ENCODE measurements around the gene BCAN.
A peak's percentile ranks its signal among the peaks of the same experiment; 100 is the strongest.
"Not testable (repeated sequence)": the region's sequence is repeated elsewhere in the genome, so short reads cannot be mapped to it uniquely, and the experiment has no call there.

Gene BCAN

GRCh38 chr1:156601122-156601830 is 40.6 kb upstream of the BCAN start, which contains the start of gene GPATCH4:
Gene GPATCH4, minus strand, starts transcription at chr1:156601479.
- no peaks in the 10 kb centered on the region for H3K9me3 ChIP-seq (ENCODE audit: severe bottlenecking)
- H3K4me3 ChIP-seq (ENCODE audit: low read depth, low read length) = peak within 1 kb of the TSS; percentile 87
- TF ChIP-seq CTCF (IDR thresholded peaks at IDR 0.05; ENCODE audit: low read depth, low read length) = no peak
- H3K36me3 ChIP-seq = peaks cover 33% of the 10 kb centered on the region
- H3K27ac ChIP-seq = peak within 1 kb of the TSS; percentile 71
- DNase-seq = peak; percentile 86
- no peaks in the 10 kb centered on the region for H3K27me3 ChIP-seq (ENCODE audit: insufficient read depth, low read depth, severe bottlenecking)

GRCh38 chr1:156601892-156602291 is 40.0 kb upstream of the BCAN start:
- Histone ChIP-seq H3K9me3 (ENCODE audit: severe bottlenecking) (no peaks in the 10 kb centered on the region), H3K27me3 (ENCODE audit: insufficient read depth, low read depth, severe bottlenecking) (no peaks in the 10 kb centered on the region), H3K36me3 (peaks cover 27% of the 10 kb centered on the region), H3K27ac (peak overlapping the region; percentile 71), H3K4me3 (ENCODE audit: low read depth, low read length) (peak overlapping the region; percentile 87)
- no peak for TF ChIP-seq CTCF (IDR thresholded peaks at IDR 0.05; ENCODE audit: low read depth, low read length)
- no peak for DNase-seq

GRCh38 chr1:156602557-156602993 is 39.3 kb upstream of the BCAN start:
- Histone ChIP-seq H3K36me3 (peaks cover 20% of the 10 kb centered on the region), H3K9me3 (ENCODE audit: severe bottlenecking) (no peaks in the 10 kb centered on the region), H3K4me3 (ENCODE audit: low read depth, low read length) (no peak overlapping the region), H3K27ac (no peak overlapping the region), H3K27me3 (ENCODE audit: insufficient read depth, low read depth, severe bottlenecking) (no peaks in the 10 kb centered on the region)
- DNase-seq = no peak
- TF ChIP-seq CTCF (IDR thresholded peaks at IDR 0.05; ENCODE audit: low read depth, low read length) = peak; percentile 65

- H3K27ac ChIP-seq; H3K4me3 ChIP-seq (ENCODE audit: low read depth, low read length); DNase-seq; H3K9me3 ChIP-seq (ENCODE audit: severe bottlenecking); H3K36me3 ChIP-seq; H3K27me3 ChIP-seq (ENCODE audit: insufficient read depth, low read depth, severe bottlenecking): not testable (repeated sequence)
Observed at GRCh38 chr1:156607344-156607743, 34.6 kb upstream of the BCAN start.

GRCh38 chr1:156608036-156608674 is 33.8 kb upstream of the BCAN start:
- H3K27me3 ChIP-seq (ENCODE audit: insufficient read depth, low read depth, severe bottlenecking) = no peaks in the 10 kb centered on the region
- H3K4me3 ChIP-seq (ENCODE audit: low read depth, low read length) = no peak overlapping the region
- peak; percentile 98 for TF ChIP-seq CTCF (IDR thresholded peaks at IDR 0.05; ENCODE audit: low read depth, low read length)
- no peak overlapping the region for H3K27ac ChIP-seq
- H3K36me3 ChIP-seq = no peaks in the 10 kb centered on the region
- peak; percentile 88 for DNase-seq
- H3K9me3 ChIP-seq (ENCODE audit: severe bottlenecking) = no peaks in the 10 kb centered on the region

- H3K27me3 ChIP-seq (ENCODE audit: insufficient read depth, low read depth, severe bottlenecking) = no peaks in the 10 kb centered on the region
- no peaks in the 10 kb centered on the region for H3K9me3 ChIP-seq (ENCODE audit: severe bottlenecking)
- no peaks in the 10 kb centered on the region for H3K36me3 ChIP-seq
- TF ChIP-seq CTCF (IDR thresholded peaks at IDR 0.05; ENCODE audit: low read depth, low read length) = peak; percentile 89
- peak; percentile 78 for DNase-seq
- no peak overlapping the region for H3K27ac ChIP-seq
- H3K4me3 ChIP-seq (ENCODE audit: low read depth, low read length) = no peak overlapping the region
Observed at GRCh38 chr1:156608981-156609380, 32.9 kb upstream of the BCAN start.

GRCh38 chr1:156610072-156610471 is 31.8 kb upstream of the BCAN start:
- not testable (repeated sequence) for H3K36me3 ChIP-seq; H3K27ac ChIP-seq; H3K4me3 ChIP-seq (ENCODE audit: low read depth, low read length); H3K9me3 ChIP-seq (ENCODE audit: severe bottlenecking); DNase-seq; H3K27me3 ChIP-seq (ENCODE audit: insufficient read depth, low read depth, severe bottlenecking)
